Parathyroid adenoma (tissue), 2 donors: ENCODE data around the gene RNF208.

Experiments used
- H2AFZ ChIP-seq: fragments of 300-600 bp; sonication (generic); one replicate; pipeline ENCODE4 v1.7.0; 2017; ENCODE audit warnings: antibody characterized with exemption, mild to moderate bottlenecking
- H3K27ac ChIP-seq: fragments of 300-600 bp; sonication (generic); one replicate; pipeline ENCODE4 v1.7.0; 2017
- H3K27me3 ChIP-seq: fragments of 300-600 bp; sonication (generic); one replicate; pipeline ENCODE4 v1.7.0; 2017; ENCODE audit warnings: low read length; ENCODE audit not compliant: control insufficient read depth, insufficient read depth
- H3K36me3 ChIP-seq: fragments of 300-600 bp; sonication (generic); one replicate; pipeline ENCODE4 v1.7.0; 2017; ENCODE audit warnings: low read length; ENCODE audit not compliant: control insufficient read depth, insufficient read depth
- H3K4me1 ChIP-seq: fragments of 300-600 bp; sonication (generic); one replicate; pipeline ENCODE4 v1.7.0; 2017; ENCODE audit warnings: control low read depth
- H3K4me2 ChIP-seq: fragments of 300-600 bp; sonication (generic); one replicate; pipeline ENCODE4 v1.7.0; 2017; ENCODE audit warnings: low read length
- H3K4me3 ChIP-seq: fragments of 300-600 bp; sonication (generic); one replicate; pipeline ENCODE4 v1.7.0; 2017; ENCODE audit warnings: low read depth, low read length
- H3K79me2 ChIP-seq: fragments of 300-600 bp; sonication (generic); one replicate; pipeline ENCODE4 v1.7.0; 2017; ENCODE audit warnings: control low read depth
- H3K9ac ChIP-seq: fragments of 300-600 bp; sonication (generic); one replicate; pipeline ENCODE4 v1.7.0; 2017; ENCODE audit warnings: mild to moderate bottlenecking
- H3K9me3 ChIP-seq: fragments of 300-600 bp; sonication (generic); one replicate; pipeline ENCODE4 v1.7.0; 2017; ENCODE audit warnings: low read length; ENCODE audit not compliant: control insufficient read depth
- TF ChIP-seq, protein P1 (sequence below): fragments of 300-600 bp; sonication (generic); IDR thresholded peaks from one replicate; pipeline ENCODE4 v1.7.0; 2017; ENCODE audit warnings: antibody characterized with exemption, mild to moderate bottlenecking
- donor health status: primary hyperparathyroidism.

RNF208 gene

GRCh38 chr9:137228968-137229896 lies 7.2 kb upstream of the RNF208 start:
- TF ChIP-seq, protein P1, sequence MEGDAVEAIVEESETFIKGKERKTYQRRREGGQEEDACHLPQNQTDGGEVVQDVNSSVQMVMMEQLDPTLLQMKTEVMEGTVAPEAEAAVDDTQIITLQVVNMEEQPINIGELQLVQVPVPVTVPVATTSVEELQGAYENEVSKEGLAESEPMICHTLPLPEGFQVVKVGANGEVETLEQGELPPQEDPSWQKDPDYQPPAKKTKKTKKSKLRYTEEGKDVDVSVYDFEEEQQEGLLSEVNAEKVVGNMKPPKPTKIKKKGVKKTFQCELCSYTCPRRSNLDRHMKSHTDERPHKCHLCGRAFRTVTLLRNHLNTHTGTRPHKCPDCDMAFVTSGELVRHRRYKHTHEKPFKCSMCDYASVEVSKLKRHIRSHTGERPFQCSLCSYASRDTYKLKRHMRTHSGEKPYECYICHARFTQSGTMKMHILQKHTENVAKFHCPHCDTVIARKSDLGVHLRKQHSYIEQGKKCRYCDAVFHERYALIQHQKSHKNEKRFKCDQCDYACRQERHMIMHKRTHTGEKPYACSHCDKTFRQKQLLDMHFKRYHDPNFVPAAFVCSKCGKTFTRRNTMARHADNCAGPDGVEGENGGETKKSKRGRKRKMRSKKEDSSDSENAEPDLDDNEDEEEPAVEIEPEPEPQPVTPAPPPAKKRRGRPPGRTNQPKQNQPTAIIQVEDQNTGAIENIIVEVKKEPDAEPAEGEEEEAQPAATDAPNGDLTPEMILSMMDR: no peak
- H3K36me3 ChIP-seq: no peaks in the 10 kb centered on the region
- no peak overlapping the region for H3K27ac ChIP-seq
- no peaks in the 10 kb centered on the region for H3K27me3 ChIP-seq
- H3K4me1 ChIP-seq: peaks cover 5% of the 10 kb centered on the region
- no peak overlapping the region for H3K4me3 ChIP-seq
- H3K79me2 ChIP-seq: no peaks in the 10 kb centered on the region
- H3K9ac ChIP-seq: no peak overlapping the region
- H3K9me3 ChIP-seq: no peaks in the 10 kb centered on the region
- no peak overlapping the region for H2AFZ ChIP-seq
- H3K4me2 ChIP-seq: no peak overlapping the region

- H3K9me3 ChIP-seq: no peaks in the 10 kb centered on the region
- no peak overlapping the region for H3K9ac ChIP-seq
- no peak overlapping the region for H2AFZ ChIP-seq
- no peaks in the 10 kb centered on the region for H3K36me3 ChIP-seq
- no peak overlapping the region for H3K27ac ChIP-seq
- no peaks in the 10 kb centered on the region for H3K27me3 ChIP-seq
- TF ChIP-seq, protein P1: no peak
- peaks cover 5% of the 10 kb centered on the region for H3K4me1 ChIP-seq
- H3K79me2 ChIP-seq: no peaks in the 10 kb centered on the region
- H3K4me2 ChIP-seq: no peak overlapping the region
- no peak overlapping the region for H3K4me3 ChIP-seq
Observed at GRCh38 chr9:137228506-137228967, 6.5 kb upstream of the RNF208 start.

GRCh38 chr9:137227853-137228505 lies 5.9 kb upstream of the RNF208 start:
- Histone ChIP-seq H3K4me1 (peaks cover 5% of the 10 kb centered on the region), H3K27me3 (no peaks in the 10 kb centered on the region), H3K4me2 (no peak overlapping the region), H3K9ac (no peak overlapping the region), H3K9me3 (no peaks in the 10 kb centered on the region), H3K79me2 (no peaks in the 10 kb centered on the region), H3K27ac (no peak overlapping the region), H3K4me3 (no peak overlapping the region), H2AFZ (no peak overlapping the region), H3K36me3 (no peaks in the 10 kb centered on the region)
- TF ChIP-seq, protein P1: no peak

DNA sequence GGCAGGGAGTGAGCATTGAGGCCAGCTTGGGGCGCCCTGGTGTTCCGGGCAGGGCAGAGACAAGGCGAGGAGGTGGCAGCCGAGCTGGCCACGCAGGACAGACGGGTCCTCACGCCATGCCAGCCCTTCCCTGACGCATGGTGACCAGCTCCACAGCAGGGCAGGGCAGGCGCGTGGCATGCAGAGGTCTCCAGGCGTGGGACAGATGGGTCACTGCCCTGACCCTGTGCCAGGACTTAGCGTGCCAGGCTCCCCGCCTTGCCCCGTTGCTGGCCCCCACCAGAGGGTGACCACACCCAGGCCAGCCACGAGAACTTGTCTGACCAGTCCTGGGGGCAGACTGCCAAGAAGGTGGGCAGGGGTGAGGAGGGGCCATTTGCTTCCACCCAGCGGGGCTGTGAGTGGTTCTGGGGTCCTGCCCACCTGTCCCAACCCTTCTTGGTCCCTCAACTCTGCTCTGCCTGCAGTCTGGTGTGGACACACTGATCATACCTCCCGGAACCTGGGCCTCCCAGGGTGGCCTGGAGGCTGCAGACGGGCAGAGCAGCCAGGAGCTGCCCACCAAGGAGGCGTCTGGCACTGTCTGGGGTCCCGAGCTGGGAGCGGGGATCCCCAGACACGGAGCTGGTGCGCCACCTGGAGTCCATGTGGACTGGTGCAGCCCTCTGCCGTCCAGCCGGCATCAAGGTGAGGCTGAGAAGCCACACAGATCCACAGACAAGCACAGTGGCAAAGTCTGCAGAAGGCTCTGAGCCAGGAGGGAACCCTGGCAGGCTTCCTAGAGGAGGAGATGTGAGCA lies 5.2 kb upstream of the RNF208 start, which contains the start of gene RNF224:
Gene RNF224, plus strand, starts transcription at position 449 of the 799 bp plus-strand sequence. CDS start 834 bp downstream, outside the sequence.
- peak within 1 kb of the TSS; percentile 64 for H3K4me2 ChIP-seq
- H3K9ac ChIP-seq: no peak within 1 kb of the TSS
- TF ChIP-seq, protein P1: peak; percentile 76
- H3K9me3 ChIP-seq: no peaks in the 10 kb centered on the region
- peak within 1 kb of the TSS; percentile 28 for H3K4me3 ChIP-seq
- no peaks in the 10 kb centered on the region for H3K27me3 ChIP-seq
- H3K27ac ChIP-seq: peak within 1 kb of the TSS; percentile 67
- H2AFZ ChIP-seq: peak within 1 kb of the TSS; percentile 4
- H3K4me1 ChIP-seq: peaks cover 5% of the 10 kb centered on the region
- no peaks in the 10 kb centered on the region for H3K79me2 ChIP-seq
- H3K36me3 ChIP-seq: no peaks in the 10 kb centered on the region
